ENCODE results near the gene TIMM13. TPM values are rescaled to one million over a fixed set of nuclear protein-coding genes. Genes with fewer than 3 reads are reported as not detected.

Gene TIMM13
- total RNA-seq, 4 donors from 2014 or later, result 23.7 to 60.3 (median 46.8) TPM

DNA sequence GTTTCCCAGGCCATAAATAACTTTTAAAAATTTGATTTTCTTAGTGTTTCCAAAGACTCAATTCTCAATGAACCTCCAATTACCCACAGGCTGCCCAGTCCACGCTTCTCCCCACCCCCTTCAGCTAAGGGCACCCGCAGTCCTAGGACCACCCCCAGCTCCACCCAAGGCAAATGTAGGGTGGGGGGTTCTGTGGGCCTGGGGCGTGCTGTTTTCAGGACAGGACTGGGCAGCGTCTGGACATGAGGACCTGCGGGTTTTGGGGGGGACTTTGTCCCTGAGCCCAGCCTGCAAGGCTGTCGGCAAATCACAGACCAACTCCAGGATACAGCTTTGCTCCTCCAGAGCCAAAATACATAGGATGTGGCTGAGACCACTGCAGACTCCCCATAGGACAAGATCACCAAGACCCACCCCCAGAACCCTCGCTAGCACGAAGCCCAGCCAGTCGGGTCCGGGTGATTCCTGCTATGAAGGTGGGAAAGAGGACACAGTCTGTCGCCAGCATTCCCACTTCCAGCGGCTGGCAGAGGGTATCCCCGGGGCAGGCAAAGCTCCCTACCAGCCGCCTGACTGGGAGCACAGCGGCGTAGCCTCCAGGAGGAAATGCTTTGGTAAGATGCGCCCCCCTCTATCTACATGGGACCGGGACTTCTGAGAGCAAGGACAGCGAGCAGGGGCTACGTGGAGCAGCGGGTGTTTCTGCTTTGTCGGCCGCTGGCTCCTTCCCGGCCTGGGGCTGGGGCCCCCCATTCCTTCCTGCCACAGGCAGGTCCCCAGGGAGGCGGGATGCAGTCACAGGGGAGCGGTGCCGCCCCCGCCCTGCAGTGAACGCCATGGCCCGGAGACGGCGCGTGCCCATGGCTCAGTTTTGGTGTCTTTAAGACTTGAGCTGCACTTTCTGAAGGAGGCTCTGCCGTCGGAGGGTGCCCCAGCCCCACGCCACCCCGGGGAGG lies 1.6 kb upstream of the TIMM13 start:
- intact Hi-C loops (cut with DNase I; ENCODE audit: low total_unique reads) (no loop called here), in situ Hi-C loops (cut with MboI; ENCODE audit: low sequenced_read_pairs in 4 of 4) (no loop called here)
- H3K4me1 ChIP-seq, result peaks cover 23 to 30% of the 10 kb centered on the region in 2 donors
- peak overlapping the region in 3 of 4 donors; percentile 89 to 98 (median 92) for H3K27ac ChIP-seq
- H3K9me3 ChIP-seq, result no peaks in the 10 kb centered on the region
- peaks cover 0 to 17% of the 10 kb centered on the region in 2 donors for H3K36me3 ChIP-seq
- no peak for ATAC-seq
- TF ChIP-seq POLR2A (IDR thresholded peaks at IDR 0.05), result no peak
- TF ChIP-seq, protein P1, sequence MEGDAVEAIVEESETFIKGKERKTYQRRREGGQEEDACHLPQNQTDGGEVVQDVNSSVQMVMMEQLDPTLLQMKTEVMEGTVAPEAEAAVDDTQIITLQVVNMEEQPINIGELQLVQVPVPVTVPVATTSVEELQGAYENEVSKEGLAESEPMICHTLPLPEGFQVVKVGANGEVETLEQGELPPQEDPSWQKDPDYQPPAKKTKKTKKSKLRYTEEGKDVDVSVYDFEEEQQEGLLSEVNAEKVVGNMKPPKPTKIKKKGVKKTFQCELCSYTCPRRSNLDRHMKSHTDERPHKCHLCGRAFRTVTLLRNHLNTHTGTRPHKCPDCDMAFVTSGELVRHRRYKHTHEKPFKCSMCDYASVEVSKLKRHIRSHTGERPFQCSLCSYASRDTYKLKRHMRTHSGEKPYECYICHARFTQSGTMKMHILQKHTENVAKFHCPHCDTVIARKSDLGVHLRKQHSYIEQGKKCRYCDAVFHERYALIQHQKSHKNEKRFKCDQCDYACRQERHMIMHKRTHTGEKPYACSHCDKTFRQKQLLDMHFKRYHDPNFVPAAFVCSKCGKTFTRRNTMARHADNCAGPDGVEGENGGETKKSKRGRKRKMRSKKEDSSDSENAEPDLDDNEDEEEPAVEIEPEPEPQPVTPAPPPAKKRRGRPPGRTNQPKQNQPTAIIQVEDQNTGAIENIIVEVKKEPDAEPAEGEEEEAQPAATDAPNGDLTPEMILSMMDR (IDR thresholded peaks at IDR 0.05 in 4 of 5, conservative IDR thresholded peaks at IDR 0.05 in 1 of 5), result no peak
- peak overlapping the region in 3 of 4 donors; percentile 82 to 98 (median 92) for H3K4me3 ChIP-seq
- no peak for DNase-seq
- H3K27me3 ChIP-seq, result no peaks in the 10 kb centered on the region

DNA sequence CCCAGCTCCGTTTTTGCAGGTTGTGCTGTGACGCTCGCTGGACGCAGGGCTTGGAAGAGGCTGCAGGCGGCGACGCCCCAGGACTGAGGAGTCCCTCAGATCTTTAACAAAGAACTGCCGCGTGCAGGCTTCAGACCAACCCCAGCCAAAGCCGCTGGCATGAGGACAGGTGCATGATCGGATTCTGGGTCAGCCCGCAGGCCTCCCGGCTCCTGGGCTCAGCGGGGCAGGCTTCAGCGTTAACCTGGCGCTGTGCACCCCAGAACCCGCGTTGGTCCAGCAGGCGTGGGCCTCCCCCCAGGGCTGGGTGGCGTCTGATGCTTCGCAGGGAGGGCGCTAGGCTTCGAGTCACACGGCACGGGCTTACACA lies 920 bp upstream of the TIMM13 start:
- Histone ChIP-seq H3K27ac (peak overlapping the region; percentile 89 to 98 (median 92)), H3K4me1 (peaks cover 23 to 30% of the 10 kb centered on the region in 2 donors), H3K36me3 (peaks cover 0 to 13% of the 10 kb centered on the region in 2 donors), H3K9me3 (no peaks in the 10 kb centered on the region), H3K27me3 (no peaks in the 10 kb centered on the region), H3K4me3 (peak overlapping the region; percentile 82 to 98 (median 90))
- ATAC-seq, result peak; percentile 11 to 42
- in situ Hi-C loops (cut with MboI; ENCODE audit: low sequenced_read_pairs in 4 of 4) (no loop called here), intact Hi-C loops (cut with DNase I; ENCODE audit: low total_unique reads) (no loop called here)
- peak in 1 of 2 donors; percentile 53 for DNase-seq
- TF ChIP-seq, protein P1 (IDR thresholded peaks at IDR 0.05 in 4 of 5, conservative IDR thresholded peaks at IDR 0.05 in 1 of 5), result no peak
- TF ChIP-seq POLR2A (IDR thresholded peaks at IDR 0.05), result no peak

DNA sequence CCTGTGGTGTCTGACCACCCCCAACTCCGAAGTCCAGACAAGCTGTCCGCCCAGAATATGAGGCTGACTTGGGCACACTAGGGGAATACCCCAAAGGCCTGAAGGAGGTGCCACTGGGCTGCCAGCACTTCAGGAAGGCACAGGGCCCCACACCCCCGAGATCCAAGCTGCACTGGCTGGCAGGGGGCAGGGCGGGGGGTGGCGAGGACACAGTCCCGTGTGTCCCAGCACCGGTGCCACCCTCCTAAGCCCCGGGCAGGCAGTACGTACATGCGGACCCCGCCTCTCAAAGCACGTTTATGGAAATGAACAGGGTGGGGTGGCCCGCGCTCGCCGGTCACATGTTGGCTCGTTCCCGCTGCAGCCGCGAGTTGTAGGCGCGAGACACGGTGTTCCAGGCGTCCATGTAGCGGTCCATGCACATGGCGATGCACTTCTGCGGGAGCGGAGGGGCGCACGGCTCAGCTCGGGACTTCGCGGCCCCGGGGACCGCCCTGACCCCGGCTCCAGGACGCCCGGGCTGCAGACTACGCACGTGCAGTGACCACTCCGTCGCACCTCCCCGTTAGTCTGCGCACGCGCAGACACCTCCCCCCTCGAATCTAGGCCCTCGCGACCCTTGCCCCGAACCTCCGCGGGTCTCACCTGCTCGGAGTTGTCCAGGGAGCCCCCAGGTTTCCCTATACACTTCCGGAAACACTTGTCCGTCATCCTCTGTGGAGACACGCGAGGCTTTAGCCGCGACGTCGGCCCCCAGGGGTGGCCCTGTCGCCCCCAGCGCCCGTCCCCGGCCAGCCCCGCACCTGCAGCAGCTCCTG lies 566 bp downstream of the TIMM13 start:
- Histone ChIP-seq H3K4me1 (peaks cover 23 to 30% of the 10 kb centered on the region in 2 donors), H3K36me3 (peaks cover 0 to 9% of the 10 kb centered on the region in 2 donors)

More for the DNA sequence above, 566 bp downstream of the TIMM13 start:
- DNase-seq, result peak; percentile 33 to 49
- peak overlapping the region; percentile 82 to 98 (median 90) for H3K4me3 ChIP-seq
- intact Hi-C loops (cut with DNase I; ENCODE audit: low total_unique reads), result loop anchor here (1.0 kb wide), 1 partner anchor 19 kb away; no protein-coding TSS in a partner anchor
- TF ChIP-seq, protein P1 (IDR thresholded peaks at IDR 0.05 in 4 of 5, conservative IDR thresholded peaks at IDR 0.05 in 1 of 5), result no peak
- TF ChIP-seq POLR2A (IDR thresholded peaks at IDR 0.05), result no peak
- no peaks in the 10 kb centered on the region for H3K27me3 ChIP-seq
- H3K9me3 ChIP-seq, result no peaks in the 10 kb centered on the region
- ATAC-seq, result peak; percentile 22 to 23
- in situ Hi-C loops (cut with MboI; ENCODE audit: low sequenced_read_pairs in 4 of 4), result no loop called here
- H3K27ac ChIP-seq, result peak overlapping the region; percentile 89 to 98 (median 92)
